GM12873 (cell line): ENCODE results near the gene RPL37.

Experiments used
- TF ChIP-seq, protein P1 (sequence below): IDR thresholded peaks from 2 replicates; pipeline ENCODE4 v1.5.1; 2012; ENCODE audit warnings: low read depth, mild to moderate bottlenecking, moderate library complexity, low read length, control low read depth; ENCODE audit not compliant: insufficient read depth; ENCODE audit errors: missing control alignments

RPL37 gene

DNA sequence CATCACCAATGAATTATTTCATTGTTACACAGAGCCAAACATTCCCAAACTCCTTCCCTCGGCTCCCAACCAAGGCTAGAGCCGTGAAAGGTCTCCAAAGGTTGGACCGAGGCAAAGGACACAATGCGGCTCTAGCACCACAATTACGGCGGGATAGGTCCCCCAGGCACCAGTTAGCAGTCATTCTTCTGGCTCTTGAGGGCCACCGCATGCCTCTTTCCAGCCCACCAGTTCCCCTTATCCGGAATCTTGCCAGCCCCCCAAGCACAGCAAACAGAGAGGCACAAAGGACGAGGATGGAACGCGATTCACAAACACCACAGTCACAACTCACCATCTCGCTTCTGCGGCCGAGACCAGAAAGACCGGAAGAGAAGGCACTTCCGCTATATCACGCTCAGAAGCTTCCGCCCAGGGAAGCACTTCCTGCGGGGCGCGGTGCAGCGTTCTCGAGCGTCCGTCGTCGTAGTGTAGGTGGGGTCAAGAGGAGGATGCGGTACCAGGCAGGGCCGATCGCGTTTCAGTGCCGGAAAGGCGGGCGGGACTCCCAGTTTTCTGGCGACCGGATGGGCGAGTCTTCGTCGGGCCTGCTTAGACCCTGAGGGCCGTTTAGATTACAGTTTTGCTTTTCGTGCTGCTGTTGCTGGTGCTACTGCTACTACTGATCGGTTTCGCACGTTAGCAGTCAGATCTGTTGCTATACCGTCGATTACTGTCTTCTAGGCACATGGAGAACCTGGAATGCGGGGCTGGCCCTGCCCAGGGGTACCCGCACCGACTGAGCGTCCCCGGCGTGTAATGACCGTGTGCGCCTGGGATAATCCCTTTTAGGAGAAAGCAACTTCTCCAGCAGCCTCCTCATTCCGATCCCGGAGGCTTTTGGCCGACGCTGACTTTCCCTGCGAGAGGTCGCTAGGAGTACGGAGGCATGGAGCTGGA is at the start of gene RPL37:
Gene RPL37 (minus strand): TSS at position 374 of the 939 bp plus-strand sequence. CDS start 37 bp downstream, at position 337.
- TF ChIP-seq, protein P1, sequence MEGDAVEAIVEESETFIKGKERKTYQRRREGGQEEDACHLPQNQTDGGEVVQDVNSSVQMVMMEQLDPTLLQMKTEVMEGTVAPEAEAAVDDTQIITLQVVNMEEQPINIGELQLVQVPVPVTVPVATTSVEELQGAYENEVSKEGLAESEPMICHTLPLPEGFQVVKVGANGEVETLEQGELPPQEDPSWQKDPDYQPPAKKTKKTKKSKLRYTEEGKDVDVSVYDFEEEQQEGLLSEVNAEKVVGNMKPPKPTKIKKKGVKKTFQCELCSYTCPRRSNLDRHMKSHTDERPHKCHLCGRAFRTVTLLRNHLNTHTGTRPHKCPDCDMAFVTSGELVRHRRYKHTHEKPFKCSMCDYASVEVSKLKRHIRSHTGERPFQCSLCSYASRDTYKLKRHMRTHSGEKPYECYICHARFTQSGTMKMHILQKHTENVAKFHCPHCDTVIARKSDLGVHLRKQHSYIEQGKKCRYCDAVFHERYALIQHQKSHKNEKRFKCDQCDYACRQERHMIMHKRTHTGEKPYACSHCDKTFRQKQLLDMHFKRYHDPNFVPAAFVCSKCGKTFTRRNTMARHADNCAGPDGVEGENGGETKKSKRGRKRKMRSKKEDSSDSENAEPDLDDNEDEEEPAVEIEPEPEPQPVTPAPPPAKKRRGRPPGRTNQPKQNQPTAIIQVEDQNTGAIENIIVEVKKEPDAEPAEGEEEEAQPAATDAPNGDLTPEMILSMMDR, result no peak

DNA sequence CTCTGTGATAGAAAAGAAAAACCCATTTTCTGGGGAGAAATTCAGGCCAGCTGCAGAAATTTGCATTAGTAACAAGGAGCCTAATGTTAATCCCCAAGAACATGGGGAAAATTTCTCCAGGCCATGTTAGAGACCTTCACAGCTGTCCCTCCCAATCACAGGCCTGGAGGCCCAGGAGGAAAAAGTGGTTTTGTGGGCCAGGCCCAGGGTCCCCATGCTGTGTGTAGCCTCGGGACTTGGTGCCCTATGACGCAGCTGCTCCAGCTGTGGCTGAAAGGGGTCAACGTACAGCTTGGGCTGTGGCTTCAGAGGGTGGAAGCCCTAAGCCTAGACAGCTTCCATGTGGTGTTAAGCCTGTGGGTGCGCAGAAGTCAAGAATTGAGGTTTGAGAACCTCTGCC is 47.3 kb upstream of the RPL37 start:
- TF ChIP-seq, protein P1, result no peak

DNA sequence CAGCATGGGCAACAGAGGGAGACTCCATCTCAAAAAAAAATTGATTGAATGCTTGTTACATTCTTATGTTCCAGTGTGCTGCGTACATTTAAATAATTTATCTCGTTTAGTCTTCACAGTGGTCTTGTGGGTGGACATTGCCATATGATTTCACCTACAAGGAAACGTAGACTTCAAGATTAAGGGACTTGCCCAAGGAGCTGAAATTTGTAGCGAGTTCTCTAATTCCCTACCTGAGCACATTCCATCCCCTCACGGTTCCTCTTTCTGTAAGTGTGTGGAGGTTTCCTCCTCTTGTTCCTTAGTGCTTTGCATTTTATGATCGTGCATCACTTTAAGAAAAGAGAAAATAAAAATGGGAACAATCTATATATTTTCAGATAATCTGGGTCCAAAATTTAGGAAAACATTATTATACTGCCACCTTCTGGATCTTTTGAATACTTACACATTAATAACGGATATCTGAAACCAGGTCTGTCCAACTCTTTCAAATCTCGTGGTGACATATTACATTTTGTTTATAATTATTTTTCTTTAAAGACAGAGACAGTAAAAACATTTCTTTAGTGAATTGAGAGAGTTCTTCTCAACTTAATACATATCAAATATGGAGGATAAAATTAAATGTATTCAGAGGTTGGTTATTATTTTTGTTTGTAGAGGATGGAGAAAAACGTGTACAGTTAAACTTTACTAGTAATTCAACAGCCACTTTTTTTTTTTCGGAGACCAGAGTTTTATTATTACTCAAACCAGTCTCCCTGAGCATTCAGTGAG is 44.3 kb upstream of the RPL37 start:
- TF ChIP-seq, protein P1, result no peak

DNA sequence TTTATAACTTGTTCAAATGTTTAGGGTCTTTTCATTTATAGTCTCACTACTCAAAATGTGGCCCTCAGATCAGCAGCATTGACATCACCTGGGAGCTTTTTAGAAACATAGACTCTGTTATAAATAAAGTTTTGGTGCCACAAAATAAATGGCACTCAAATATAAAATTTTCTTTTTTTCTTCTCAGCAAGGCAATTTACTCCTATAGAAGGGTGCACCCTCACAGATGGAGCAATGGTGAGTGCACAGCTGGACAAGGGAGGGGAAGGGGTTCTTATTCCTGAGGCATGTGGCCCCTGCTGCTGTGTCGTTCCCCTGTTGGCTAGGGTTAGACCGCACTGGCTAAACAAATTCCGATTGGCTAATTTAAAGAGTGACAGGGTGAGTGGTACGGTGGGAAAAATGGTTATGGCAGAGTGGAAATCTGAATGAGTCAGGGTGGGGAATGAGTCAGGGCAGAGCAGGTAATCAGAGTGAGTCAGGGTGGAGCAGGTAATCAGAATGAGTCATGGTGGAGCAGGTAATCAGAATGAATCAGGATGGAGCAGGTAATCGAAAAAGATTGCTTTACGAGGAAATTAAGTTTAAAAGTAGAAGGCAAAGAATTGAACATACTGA is 42.5 kb upstream of the RPL37 start:
- TF ChIP-seq, protein P1, result no peak

DNA sequence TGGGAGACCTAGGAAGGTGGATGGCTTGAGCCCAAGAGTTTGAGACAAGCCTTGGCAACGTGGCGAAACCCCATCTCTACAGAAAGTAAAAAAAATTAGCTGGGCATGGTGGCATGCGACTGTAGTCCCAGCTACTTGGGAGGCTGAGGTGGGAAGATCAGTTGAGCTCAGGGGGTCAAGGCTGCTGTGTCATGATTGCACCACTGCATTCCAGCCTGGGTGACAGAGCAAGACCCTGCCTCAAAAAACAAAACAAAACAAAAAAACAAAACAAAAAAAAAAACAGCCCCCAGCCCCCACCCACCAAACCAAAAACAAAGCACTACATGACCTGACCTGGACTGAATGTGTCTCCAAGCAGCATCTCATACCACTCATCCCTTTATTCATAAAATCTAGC is 40.9 kb upstream of the RPL37 start:
- TF ChIP-seq, protein P1, result no peak

DNA sequence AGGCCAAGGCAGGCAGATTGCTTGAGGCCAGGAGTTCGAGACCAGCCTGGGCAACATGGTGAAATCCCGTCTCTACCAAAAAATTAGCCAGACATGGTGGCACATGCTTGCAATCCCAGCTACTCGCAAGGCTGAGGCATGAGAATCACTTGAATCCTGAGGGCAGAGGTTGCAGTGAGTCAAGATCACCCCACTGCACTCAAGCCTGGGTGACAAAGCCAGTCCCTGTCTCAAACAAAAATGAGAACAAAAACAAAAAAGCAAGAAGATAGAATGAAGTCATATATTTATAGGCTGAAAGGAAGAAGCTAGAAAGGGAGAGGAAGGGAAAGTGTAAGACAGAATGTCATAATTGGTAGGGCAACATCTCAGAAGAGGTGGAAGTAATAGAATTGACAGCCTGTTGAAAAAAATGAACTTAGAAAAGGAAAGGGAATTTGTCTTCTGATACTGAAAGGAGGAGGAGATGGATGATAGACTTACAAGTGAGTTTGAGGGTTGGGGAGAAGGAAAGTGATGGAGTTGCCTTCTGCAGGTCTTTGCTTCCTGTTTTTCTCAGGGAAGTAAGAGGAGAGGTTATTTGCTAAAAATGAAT is 38.4 kb upstream of the RPL37 start:
- TF ChIP-seq, protein P1, result no peak
